HG03432 (cell line): ENCODE data around the gene KBTBD8.

ENCODE experiments used
- ATAC-seq: cut with Tn5 transposase; IDR thresholded peaks from one replicate; pipeline ENCODE4 v1.9.1; 2021; ENCODE audit warnings: mild to moderate bottlenecking, moderate library complexity; ENCODE audit not compliant: unreplicated experiment

Gene KBTBD8, protein sequence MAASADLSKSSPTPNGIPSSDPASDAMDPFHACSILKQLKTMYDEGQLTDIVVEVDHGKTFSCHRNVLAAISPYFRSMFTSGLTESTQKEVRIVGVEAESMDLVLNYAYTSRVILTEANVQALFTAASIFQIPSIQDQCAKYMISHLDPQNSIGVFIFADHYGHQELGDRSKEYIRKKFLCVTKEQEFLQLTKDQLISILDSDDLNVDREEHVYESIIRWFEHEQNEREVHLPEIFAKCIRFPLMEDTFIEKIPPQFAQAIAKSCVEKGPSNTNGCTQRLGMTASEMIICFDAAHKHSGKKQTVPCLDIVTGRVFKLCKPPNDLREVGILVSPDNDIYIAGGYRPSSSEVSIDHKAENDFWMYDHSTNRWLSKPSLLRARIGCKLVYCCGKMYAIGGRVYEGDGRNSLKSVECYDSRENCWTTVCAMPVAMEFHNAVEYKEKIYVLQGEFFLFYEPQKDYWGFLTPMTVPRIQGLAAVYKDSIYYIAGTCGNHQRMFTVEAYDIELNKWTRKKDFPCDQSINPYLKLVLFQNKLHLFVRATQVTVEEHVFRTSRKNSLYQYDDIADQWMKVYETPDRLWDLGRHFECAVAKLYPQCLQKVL

DNA sequence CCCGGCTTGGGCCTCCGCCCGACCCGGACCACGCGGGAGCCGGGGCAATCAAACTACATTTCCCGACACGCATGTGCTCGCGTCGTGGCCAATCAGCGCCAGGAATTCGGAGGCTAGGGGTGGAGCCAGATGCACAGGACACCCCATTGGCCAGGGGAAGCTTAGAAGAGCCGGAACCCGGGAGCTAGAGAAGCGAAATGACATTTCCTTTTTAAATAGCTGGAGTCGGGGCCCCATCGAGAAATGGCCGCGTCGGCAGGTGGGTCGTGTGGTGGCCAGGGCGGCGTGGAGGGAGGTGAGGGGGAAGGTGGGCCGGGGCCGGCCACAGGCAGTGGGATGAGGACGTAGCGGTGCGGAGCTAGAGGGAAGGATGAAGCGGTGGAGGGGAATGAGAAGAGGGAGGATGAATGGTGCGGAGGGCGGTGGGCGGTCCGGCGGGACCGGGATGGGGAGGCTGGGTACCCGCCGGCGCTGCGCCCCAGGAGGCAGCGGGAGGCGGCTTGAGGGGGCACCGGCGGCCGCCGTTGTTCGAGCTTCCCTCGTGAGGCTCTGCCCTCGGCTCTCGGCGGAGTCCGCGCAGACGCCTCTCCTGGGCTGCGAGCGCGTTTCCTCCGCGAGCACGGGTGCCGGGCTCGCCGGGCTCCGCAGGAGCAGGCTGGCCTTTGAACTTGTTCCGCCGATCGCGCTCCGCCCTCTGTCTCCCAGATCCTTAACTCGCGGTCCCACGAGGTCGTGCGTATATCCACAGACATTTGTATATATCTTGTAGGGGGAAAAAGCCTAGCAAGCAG, at the start of gene KBTBD8:
TSS of gene KBTBD8 (plus strand) at position 195 of the 791 bp plus-strand sequence. CDS start at position 244, 49 bp downstream.
- peak; percentile 95 for ATAC-seq

DNA sequence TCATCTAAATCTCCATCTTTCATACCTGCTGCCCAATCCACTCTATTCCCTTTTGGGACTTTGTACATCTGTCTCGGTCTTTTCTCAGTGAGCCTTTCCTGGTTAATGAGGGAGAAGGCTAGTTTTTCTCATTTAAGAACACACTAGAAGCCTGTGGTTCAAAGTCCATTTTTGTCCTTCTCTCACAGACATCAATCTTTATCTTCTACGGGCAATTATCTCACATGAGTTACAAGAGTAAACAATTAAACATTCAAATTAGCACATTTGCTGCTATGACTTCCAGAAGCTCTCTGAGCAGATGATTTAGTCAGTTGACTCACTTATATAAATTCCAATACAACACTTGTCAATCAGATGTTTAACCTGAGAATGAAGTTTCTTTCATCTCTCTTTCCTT, 49.3 kb upstream of the KBTBD8 start:
- no peak for ATAC-seq

- ATAC-seq: no peak
Observed at GRCh38 chr3:66949898-66950297, 48.2 kb upstream of the KBTBD8 start.

DNA sequence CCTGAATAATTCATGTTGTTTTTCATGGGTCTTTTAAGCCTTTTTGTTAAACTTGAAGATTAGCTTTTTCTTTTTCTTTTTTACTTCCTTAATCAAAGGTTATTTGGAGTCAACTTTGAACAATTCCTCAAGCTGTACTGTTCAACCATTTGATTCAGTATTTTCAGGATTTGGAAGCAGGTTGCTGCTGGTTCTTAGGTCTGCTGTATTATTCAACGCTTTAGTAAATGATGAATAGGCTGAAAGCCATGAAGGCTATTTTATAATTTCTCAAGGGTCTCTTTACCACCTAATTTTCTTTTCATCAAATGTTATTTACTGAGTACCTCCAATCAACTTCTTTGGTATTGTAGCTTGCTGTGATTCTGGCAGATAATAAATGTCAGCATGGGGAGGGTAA, 45.8 kb upstream of the KBTBD8 start:
- ATAC-seq: no peak

GRCh38 chr3:66953934-66954445, 44.1 kb upstream of the KBTBD8 start:
- no peak for ATAC-seq

- ATAC-seq: no peak
Observed at GRCh38 chr3:66956742-66957141, 41.4 kb upstream of the KBTBD8 start.

- ATAC-seq: no peak
Observed at GRCh38 chr3:66957367-66957766, 40.7 kb upstream of the KBTBD8 start.

DNA sequence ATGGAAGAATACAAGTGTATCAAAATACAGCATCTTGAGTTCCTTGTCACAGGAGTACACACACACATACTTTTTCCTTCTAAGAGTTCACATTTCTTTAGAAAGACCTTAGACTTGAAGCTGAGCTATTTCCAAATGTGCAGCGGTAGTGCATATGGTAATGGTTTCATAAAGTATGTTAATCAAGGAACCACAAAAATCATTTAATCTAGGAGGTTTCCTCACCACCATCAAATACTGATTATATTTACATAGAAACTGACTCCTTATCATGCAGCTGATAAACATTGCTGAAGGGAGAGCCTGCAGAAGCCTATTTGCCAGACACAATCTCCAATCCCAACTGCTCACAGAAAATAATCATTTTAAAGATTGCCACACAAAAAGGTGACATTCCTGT, 40.0 kb upstream of the KBTBD8 start:
- ATAC-seq: no peak

GRCh38 chr3:66962664-66963063, 35.4 kb upstream of the KBTBD8 start:
- ATAC-seq: no peak

DNA sequence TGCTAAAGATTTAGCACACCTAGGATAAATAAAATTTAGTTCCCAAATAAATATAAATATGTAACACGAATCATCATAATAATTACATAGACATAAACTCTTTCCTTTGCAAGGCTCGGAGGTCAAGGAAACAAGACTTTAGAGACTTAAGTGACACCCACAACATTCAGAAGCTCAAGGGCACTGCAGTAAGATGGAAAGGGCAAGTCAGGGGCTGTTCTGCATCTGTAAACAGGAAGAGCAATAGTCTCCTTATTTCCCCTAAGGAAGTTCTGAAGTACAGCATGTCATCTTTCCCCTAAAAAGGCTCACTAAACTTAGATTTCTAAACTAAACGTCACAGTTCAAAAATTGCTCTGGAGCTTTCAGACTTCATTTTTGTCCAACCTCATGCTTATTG, 26.9 kb upstream of the KBTBD8 start:
- no peak for ATAC-seq

- ATAC-seq: peak; percentile 100
Observed at GRCh38 chr3:66971891-66972551, 26.1 kb upstream of the KBTBD8 start.

- ATAC-seq: no peak
Observed at GRCh38 chr3:66980791-66981190, 17.3 kb upstream of the KBTBD8 start.

DNA sequence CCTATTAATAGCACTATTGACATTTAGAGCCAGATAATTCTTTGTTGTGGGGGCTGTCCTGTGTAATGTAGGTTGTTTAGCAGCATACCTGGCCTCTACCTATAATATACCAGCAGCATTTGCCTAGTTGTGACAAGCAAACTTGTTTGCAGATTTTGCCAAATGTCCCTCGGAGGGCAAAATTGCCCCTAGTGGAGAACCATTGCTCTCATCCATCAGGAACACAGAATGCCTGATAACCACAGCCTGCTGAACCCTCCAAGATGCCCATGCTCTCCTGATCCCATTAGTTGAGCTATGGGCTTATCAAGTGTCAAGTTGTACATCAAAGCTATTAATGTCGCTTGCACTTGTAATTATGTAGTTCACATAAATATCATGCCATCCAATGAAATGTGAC, 15.0 kb upstream of the KBTBD8 start:
- ATAC-seq: no peak

DNA sequence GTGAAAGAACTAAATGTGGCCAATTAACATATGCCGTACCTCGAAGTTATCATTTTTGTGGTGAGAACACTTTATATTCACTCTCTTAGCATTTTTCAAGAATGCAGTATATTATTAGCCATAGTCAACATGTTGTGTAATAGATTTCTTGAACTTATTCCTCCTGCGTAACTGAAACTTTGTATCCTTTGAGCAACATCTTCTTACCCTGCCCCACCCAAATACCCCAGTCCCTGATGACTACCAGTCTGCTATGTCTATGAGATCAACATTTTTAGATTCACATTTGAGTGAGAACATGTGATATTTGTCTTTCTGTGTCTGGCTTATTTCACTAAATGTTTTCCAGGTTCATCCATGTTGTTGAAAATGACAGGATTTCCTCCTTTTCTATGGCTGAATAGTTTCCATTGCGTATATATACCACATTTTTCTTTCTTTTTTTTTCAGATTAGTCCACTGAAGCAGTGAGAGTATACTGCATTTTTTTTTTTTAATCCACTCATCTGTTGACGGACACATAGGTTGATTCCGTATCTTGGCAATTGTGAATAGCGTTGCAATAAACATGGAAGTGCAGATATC, 12.7 kb upstream of the KBTBD8 start:
- ATAC-seq: no peak

- ATAC-seq: no peak
Observed at GRCh38 chr3:66986406-66986805, 11.7 kb upstream of the KBTBD8 start.

- ATAC-seq: no peak
Observed at GRCh38 chr3:66989241-66989640, 8.9 kb upstream of the KBTBD8 start.

- peak; percentile 82 for ATAC-seq
Observed at GRCh38 chr3:66989860-66990696, 8.0 kb upstream of the KBTBD8 start.

DNA sequence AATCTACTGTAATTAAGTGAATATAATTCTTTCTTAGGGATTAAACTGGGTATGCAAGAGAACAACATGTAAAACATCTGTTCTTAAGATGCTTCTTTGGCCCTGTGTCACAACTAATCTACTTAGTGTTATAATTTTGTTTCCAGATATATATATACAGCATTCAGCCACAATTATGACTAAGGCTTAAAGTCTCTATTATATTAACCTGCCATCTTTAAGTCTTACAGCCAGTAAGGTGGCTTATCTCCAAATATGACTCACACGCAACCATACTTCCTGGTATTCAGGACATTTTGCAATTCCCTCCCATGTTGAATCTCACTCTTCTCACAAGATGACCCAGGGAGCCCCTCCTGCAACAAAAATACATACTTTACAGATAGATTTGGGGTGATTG, 6.6 kb upstream of the KBTBD8 start:
- ATAC-seq: no peak

DNA sequence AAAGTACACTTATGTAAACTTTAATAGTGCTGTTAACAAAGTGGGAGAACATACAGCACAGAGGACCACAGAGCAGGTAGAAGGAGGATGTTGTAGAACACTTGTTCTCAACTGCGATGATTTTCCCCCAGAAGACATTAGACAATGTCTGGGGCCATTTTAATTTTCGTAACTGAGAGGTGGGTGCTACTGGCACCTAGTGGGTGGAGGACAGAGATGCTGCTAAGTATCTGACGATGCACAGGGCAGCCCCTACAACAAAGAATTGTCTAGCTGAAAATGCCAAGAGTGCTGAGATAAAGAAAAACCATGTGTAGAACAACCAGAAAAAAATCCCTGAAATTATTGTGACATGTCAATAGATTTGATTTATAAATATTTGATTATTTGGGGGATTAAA, 5.0 kb upstream of the KBTBD8 start:
- no peak for ATAC-seq

DNA sequence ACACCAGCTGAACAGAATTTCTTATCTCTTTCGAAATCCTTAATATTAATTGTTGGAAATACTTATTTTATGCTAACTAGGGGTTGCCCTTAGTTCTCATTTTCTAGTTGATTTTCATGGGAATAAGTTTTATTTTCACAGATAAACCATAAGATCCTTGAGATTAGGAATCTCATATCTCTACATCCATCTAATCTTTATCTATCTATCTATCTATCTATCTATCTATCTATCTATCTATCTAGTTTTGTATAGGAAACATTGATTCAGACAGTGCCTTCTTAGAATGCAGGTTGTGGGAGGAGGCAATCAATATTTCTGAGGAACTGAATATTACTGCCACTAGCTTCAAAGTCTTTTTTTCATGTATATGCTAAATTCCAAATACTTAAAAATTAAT, 3.5 kb upstream of the KBTBD8 start:
- ATAC-seq: no peak
